Breast epithelium (tissue), 3 donors: ENCODE data around the gene LUC7L.

Experiments used
- POLR2A ChIP-seq: fragments of 450-650 bp; IDR thresholded peaks from one replicate; pipeline ENCODE4 v1.6.1; 2016; ENCODE audit warnings: antibody characterized with exemption, mild to moderate bottlenecking, moderate library complexity
- POLR2AphosphoS5 ChIP-seq, 3 donors: sonication (generic); formaldehyde crosslinking; IDR thresholded peaks; one replicate each; pipeline ENCODE4 v1.6.1; 2017; ENCODE audit warnings: antibody characterized with exemption in 3 of 3
- TF ChIP-seq, protein P1 (sequence below), 3 donors: fragments of 450-650 bp; IDR thresholded peaks; one replicate each; pipeline ENCODE4 v1.5.1; 2016 to 2017; ENCODE audit warnings: antibody characterized with exemption in 3 of 3, mild to moderate bottlenecking in 3 of 3, moderate library complexity in 3 of 3

DNA sequence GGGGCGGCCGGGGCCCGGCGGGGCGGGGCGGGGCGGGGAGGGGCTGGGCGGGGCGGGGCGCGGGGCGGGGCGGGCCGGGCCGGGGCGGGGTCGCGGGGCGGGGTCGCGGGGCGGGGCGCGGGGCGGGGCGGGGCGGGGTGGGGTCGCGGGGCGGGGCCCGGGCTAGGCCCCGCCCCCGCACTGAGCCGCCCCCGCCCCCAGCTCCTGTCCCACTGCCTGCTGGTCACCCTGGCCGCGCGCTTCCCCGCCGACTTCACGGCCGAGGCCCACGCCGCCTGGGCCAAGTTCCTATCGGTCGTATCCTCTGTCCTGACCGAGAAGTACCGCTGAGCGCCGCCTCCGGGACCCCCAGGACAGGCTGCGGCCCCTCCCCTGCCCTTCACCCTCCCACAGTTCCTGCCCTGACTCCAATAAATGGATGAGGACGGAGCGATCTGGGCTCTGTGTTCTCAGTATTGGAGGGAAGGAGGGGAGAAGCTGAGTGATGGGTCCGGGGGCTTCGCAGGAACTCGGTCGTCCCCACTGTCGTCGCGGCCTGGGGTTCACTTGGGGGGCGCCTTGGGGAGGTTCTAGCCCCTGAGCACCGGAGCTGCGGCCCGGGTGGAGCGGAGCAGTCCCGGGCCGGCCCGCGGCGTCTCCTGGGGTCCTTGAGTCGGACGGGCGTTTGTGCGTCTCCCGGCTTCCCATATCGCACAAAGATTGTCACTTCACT lies 64.3 kb downstream of the LUC7L start:
- TF ChIP-seq POLR2A (no peak), POLR2AphosphoS5 (IDR thresholded peaks at IDR 0.05) (no peak)
- TF ChIP-seq, protein P1, sequence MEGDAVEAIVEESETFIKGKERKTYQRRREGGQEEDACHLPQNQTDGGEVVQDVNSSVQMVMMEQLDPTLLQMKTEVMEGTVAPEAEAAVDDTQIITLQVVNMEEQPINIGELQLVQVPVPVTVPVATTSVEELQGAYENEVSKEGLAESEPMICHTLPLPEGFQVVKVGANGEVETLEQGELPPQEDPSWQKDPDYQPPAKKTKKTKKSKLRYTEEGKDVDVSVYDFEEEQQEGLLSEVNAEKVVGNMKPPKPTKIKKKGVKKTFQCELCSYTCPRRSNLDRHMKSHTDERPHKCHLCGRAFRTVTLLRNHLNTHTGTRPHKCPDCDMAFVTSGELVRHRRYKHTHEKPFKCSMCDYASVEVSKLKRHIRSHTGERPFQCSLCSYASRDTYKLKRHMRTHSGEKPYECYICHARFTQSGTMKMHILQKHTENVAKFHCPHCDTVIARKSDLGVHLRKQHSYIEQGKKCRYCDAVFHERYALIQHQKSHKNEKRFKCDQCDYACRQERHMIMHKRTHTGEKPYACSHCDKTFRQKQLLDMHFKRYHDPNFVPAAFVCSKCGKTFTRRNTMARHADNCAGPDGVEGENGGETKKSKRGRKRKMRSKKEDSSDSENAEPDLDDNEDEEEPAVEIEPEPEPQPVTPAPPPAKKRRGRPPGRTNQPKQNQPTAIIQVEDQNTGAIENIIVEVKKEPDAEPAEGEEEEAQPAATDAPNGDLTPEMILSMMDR (IDR thresholded peaks at IDR 0.05): no peak
